Muscle layer of duodenum (tissue), 2 donors: Measurements from ENCODE around the gene CARD19.

Experiments
- H3K27ac ChIP-seq: one replicate; pipeline ENCODE4 v1.7.0; 2013; ENCODE audit warnings: mild to moderate bottlenecking, low read length
- H3K27me3 ChIP-seq: one replicate; pipeline ENCODE4 v1.7.0; 2013; ENCODE audit warnings: low read depth, mild to moderate bottlenecking, control low read depth, low read length
- H3K36me3 ChIP-seq, 2 donors: one replicate each; pipeline ENCODE4 v1.7.0; 2013; ENCODE audit warnings: low read length in 2 of 2, control low read depth in 1 of 2, mild to moderate bottlenecking in 1 of 2; ENCODE audit not compliant: insufficient read depth in 2 of 2, control insufficient read depth in 1 of 2
- H3K4me1 ChIP-seq, 2 donors: one replicate each; pipeline ENCODE4 v1.7.0; 2013; ENCODE audit warnings: low read length in 2 of 2, mild to moderate bottlenecking in 2 of 2, control low read depth in 1 of 2, moderate library complexity in 1 of 2; ENCODE audit not compliant: insufficient read depth in 2 of 2, control insufficient read depth in 1 of 2
- H3K4me3 ChIP-seq, 2 donors: one replicate each; pipeline ENCODE4 v1.7.0; 2013; ENCODE audit warnings: low read length in 2 of 2, low read depth in 1 of 2, mild to moderate bottlenecking in 1 of 2
- H3K9me3 ChIP-seq, 2 donors: one replicate each; pipeline ENCODE4 v1.7.0; 2013; ENCODE audit warnings: low read length in 2 of 2, control low read depth in 1 of 2, mild to moderate bottlenecking in 1 of 2; ENCODE audit not compliant: control insufficient read depth in 1 of 2
- donor health status: healthy.

The CARD19 gene

DNA sequence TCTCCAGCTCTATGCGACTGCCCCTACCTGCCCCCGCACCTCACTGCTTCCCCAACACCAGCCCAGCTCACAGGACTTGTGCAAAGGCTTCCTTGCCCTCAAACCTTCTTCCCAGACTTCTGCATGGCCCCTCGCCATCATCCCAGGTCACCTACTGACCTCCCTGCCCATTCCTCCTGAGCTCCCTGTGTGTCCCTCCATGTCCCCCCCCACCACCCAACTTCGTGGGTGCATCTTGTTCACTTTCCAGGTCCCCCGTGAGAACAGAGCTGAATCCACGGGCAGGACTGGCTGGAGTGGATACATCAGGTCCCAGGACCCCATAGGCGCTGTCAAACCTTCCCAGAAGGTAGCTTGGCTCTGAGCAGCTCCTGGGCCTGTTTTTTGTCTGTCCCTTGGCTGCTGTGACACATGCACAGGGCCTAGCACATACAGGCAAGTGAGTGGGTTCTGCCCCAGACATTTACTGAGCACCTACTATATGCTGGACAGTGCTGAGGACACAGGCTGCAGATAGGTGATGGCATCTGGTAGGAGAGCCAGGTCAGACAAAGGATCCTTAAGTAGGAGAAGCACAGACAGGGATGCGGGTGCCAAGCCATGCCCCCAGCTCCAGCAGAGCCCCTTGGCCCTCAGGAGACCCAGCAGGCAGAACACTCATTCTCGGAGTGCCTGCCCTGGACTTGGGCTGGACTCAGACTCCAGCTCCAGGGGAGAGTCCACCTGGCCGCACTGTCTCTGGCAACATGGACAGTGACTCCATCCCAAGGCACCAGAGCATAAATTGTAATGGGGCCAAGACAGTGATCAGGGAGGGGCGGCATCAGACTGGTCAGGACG is 23.1 kb downstream of the CARD19 start:
- Histone ChIP-seq H3K27me3 (no peaks in the 10 kb centered on the region), H3K4me1 (peaks cover 9 to 26% of the 10 kb centered on the region in 2 donors), H3K9me3 (no peaks in the 10 kb centered on the region), H3K36me3 (peaks cover 4 to 24% of the 10 kb centered on the region in 2 donors), H3K27ac (peak overlapping the region; percentile 51), H3K4me3 (peak overlapping the region in 1 of 2 donors; percentile 41)

DNA sequence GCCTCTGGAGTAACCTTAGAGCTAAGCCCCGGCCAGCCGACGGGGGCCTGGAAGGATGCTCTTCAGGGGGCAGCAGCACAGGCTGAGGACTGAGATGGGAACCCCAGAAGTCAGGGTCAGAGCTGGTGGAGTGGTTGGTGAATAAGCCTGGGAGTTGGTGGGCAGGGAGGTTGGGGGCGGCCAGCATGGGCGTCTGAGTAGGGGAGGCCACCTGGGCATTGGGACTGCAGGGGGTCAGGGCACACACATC is 23.6 kb downstream of the CARD19 start:
- Histone ChIP-seq H3K36me3 (peaks cover 4 to 27% of the 10 kb centered on the region in 2 donors), H3K4me1 (peaks cover 9 to 26% of the 10 kb centered on the region in 2 donors), H3K4me3 (peak overlapping the region in 1 of 2 donors; percentile 41), H3K27ac (peak overlapping the region; percentile 51), H3K9me3 (no peaks in the 10 kb centered on the region), H3K27me3 (no peaks in the 10 kb centered on the region)

- Histone ChIP-seq H3K4me1 (peaks cover 9 to 26% of the 10 kb centered on the region in 2 donors), H3K27ac (peak overlapping the region; percentile 79), H3K9me3 (no peaks in the 10 kb centered on the region), H3K36me3 (peaks cover 4 to 33% of the 10 kb centered on the region in 2 donors), H3K27me3 (no peaks in the 10 kb centered on the region), H3K4me3 (peak overlapping the region in 1 of 2 donors; percentile 41)
Measured at GRCh38 chr9:93119953-93120845, 24.2 kb downstream of the CARD19 start.

- no peaks in the 10 kb centered on the region for H3K27me3 ChIP-seq
- H3K27ac ChIP-seq = peak overlapping the region; percentile 79
- no peak overlapping the region for H3K4me3 ChIP-seq
- peaks cover 9 to 26% of the 10 kb centered on the region in 2 donors for H3K4me1 ChIP-seq
- no peaks in the 10 kb centered on the region for H3K9me3 ChIP-seq
- H3K36me3 ChIP-seq = peaks cover 4 to 33% of the 10 kb centered on the region in 2 donors
Measured at GRCh38 chr9:93120846-93121315, 24.9 kb downstream of the CARD19 start.

DNA sequence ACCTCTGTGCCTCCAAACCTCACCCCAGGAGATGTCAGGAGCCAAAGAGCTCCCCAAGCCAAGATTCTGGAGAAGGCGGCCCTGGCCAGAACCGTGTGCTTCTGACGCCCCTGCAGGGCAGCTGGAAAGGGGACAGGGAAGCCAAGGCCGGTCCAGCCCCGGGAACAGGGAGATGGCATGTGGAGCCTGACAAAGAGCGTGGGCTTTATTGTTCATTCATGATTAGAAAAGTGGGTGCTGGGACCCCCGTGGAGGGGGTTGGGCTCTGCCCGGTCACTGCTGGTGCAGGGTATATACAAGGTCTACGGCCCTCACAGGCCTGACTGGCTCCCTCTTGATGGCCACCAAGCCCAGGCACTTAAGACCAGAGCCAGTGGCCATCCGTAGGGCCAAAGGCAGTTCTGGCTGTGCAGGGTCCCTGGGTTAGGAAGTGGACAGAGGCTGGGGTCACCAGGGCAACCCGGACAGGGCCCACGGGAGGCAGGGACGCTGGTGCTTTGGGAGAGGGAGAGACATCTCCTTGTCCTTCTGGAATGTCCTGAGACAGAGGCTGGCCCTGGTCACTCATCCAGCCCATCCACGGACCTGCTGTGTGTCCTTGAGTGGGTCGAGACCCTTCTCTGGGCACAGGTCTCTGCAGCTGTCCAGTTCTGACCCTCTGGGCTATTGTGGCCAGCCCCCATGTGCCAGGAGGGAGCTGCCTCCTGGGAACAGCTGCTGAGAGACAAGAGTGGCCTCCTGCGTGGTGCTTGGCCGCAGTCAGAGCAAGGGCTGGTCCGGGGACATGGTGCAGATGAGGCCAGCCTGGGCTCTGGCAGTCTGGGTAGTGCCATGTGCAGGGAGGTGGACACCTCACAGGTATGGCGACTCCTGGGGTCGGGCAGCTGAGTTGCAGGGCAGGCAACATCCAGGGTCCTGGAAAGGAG is 25.6 kb downstream of the CARD19 start:
- H3K36me3 ChIP-seq = peaks cover 4 to 33% of the 10 kb centered on the region in 2 donors
- peaks cover 13 to 33% of the 10 kb centered on the region in 2 donors for H3K4me1 ChIP-seq
- no peak overlapping the region for H3K4me3 ChIP-seq
- H3K27ac ChIP-seq = no peak overlapping the region
- H3K9me3 ChIP-seq = no peaks in the 10 kb centered on the region
- no peaks in the 10 kb centered on the region for H3K27me3 ChIP-seq

DNA sequence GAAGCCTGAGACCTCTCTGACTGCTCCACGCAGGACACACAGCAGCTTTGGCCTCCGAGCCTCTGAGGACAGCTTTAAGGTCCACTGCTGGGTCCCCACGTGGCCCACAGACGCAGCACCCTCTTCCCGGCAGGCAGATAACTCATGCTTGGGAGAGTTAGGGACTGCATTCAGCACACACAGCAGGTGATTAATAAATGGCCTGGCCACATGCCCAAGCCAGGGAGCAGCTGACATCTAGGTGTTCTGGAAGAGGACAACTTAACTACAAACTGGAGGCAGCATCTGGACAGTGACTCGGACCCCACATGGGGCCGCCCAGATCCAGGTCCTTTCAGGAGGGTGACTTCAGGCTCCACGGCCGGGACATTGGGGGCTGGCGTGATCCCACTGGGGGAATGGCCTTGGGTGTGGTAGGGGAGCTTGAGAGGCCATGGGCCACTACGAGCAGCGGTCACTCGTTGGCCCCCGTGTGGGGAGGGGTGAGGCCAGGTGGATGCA is 26.8 kb downstream of the CARD19 start:
- H3K4me1 ChIP-seq = peaks cover 17 to 45% of the 10 kb centered on the region in 2 donors
- peaks cover 4 to 33% of the 10 kb centered on the region in 2 donors for H3K36me3 ChIP-seq
- H3K4me3 ChIP-seq = no peak overlapping the region

DNA sequence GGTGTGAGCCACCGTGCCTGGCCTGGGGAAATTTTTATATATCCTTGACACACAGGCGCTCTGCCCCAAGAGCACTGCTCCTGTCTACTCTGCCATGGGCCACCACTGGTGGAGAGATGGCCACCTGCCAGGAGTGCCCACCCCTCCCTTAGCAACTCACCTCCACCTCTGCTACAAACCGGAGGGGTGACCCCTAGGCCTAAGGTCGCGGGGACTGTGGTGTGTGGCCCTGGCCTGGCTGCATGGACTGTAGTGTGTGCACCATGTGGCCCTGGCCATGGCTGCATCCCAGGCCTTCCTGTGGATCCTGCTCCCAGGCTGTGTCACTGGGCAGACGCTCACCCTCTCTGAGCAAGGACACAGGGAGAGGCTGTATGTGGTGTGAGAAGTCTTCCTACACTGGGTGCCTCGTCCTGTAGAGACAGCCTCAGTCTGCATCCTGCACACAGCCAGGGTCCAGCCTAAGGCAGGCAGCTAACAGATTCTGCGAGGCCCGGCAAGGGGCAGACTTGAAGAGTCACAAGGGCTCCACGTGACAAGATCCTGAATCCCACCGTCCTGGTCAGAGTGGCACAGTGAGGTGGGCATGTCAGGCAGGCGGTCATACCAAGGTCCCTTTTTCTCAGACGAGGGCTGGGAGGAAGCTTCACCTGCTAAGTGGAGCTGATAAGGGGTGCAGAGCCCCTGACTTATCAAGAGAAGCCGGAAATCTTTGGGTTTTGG is 27.7 kb downstream of the CARD19 start:
- H3K27ac ChIP-seq = no peak overlapping the region
- H3K36me3 ChIP-seq = peaks cover 4 to 33% of the 10 kb centered on the region in 2 donors
- no peak overlapping the region for H3K4me3 ChIP-seq
- H3K9me3 ChIP-seq = no peaks in the 10 kb centered on the region
- H3K27me3 ChIP-seq = no peaks in the 10 kb centered on the region
- H3K4me1 ChIP-seq = peaks cover 17 to 55% of the 10 kb centered on the region in 2 donors

More for the DNA sequence above, 26.8 kb downstream of the CARD19 start:
- no peaks in the 10 kb centered on the region for H3K9me3 ChIP-seq
- no peak overlapping the region for H3K27ac ChIP-seq
- no peaks in the 10 kb centered on the region for H3K27me3 ChIP-seq

- Histone ChIP-seq H3K4me3 (no peak overlapping the region), H3K9me3 (no peaks in the 10 kb centered on the region), H3K27ac (no peak overlapping the region), H3K36me3 (peaks cover 4 to 33% of the 10 kb centered on the region in 2 donors), H3K4me1 (peaks cover 13 to 60% of the 10 kb centered on the region in 2 donors), H3K27me3 (no peaks in the 10 kb centered on the region)
Measured at GRCh38 chr9:93124793-93125192, 28.8 kb downstream of the CARD19 start.

DNA sequence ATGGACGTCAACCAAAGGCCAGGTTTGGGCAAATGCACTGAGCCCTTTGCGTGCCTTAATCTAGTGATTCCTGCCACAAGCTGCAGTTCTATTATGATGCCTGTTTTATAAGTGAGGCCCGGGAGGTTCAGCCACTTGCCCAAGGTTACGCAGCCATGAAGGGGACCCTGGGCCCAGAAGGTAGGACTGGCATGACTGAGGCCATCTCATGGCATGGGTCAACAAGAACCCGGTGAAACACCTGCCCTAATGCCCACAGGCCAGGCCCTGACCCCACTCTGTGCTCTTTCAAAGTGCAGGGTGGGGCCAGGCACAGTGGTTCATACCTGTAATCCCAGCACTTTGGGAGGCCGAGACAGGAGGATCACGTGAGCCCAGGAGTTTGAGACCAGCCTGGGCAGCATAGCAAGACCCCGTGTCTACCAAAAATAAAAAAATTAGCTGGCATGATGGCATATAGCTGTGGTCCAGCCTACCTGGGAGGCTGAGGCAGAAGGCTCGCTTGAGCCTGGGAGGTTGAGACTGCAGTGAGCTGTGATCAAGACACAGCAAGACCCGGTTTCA is 29.4 kb downstream of the CARD19 start:
- Histone ChIP-seq H3K27ac (no peak overlapping the region), H3K4me1 (peaks cover 9 to 60% of the 10 kb centered on the region in 2 donors), H3K27me3 (no peaks in the 10 kb centered on the region), H3K4me3 (no peak overlapping the region), H3K36me3 (peaks cover 4 to 33% of the 10 kb centered on the region in 2 donors), H3K9me3 (no peaks in the 10 kb centered on the region)
